Keratinocyte (primary cell): ENCODE results near the gene TSACC.

Experiments used
- EZH2 ChIP-seq: IDR thresholded peaks from one replicate; pipeline ENCODE4 v1.6.1; 2012; ENCODE audit warnings: inconsistent platforms, mild to moderate bottlenecking, low read length, moderate library complexity
- TF ChIP-seq, protein P1 (sequence below), 3 experiments: IDR thresholded peaks in 1 of 3; conservative IDR thresholded peaks in 1 of 3; optimal IDR thresholded peaks in 1 of 3; 2 replicates in 2 of 3; 3 replicates in 1 of 3; pipeline versions ENCODE3 to v1.5.1; 2011; ENCODE audit warnings: low read length in 3 of 3, mild to moderate bottlenecking in 3 of 3, moderate library complexity in 2 of 3, control low read depth in 1 of 3, inconsistent platforms in 1 of 3; ENCODE audit not compliant: insufficient read depth in 2 of 3; ENCODE audit errors: extremely low read depth in 1 of 3

DNA sequence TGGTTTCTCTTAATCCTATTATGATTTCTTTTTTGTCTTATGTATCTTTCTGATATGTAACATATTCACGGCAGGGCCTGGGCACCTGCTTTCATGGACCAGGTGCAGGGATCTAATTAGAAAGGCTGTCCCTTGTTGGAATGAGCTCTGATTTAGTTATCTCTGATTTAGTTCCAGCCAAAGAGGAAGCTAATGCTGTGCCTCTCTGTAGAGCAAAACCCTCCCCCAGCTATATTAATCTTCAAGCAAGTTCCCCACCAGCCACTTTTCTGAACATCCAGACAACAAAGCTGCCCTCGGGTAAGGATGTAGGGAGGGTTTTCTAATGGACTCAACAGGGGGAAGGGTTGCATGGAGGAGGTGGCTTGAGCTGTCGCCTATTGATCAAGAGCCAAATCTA is 6.1 kb downstream of the TSACC start:
- TF ChIP-seq, protein P1, sequence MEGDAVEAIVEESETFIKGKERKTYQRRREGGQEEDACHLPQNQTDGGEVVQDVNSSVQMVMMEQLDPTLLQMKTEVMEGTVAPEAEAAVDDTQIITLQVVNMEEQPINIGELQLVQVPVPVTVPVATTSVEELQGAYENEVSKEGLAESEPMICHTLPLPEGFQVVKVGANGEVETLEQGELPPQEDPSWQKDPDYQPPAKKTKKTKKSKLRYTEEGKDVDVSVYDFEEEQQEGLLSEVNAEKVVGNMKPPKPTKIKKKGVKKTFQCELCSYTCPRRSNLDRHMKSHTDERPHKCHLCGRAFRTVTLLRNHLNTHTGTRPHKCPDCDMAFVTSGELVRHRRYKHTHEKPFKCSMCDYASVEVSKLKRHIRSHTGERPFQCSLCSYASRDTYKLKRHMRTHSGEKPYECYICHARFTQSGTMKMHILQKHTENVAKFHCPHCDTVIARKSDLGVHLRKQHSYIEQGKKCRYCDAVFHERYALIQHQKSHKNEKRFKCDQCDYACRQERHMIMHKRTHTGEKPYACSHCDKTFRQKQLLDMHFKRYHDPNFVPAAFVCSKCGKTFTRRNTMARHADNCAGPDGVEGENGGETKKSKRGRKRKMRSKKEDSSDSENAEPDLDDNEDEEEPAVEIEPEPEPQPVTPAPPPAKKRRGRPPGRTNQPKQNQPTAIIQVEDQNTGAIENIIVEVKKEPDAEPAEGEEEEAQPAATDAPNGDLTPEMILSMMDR (optimal IDR thresholded peaks at IDR 0.05 in 1 of 3, IDR thresholded peaks at IDR 0.05 in 1 of 3, conservative IDR thresholded peaks at IDR 0.05 in 1 of 3; ENCODE audit: extremely low read depth in 1 of 3, insufficient read depth in 2 of 3, low read length in 3 of 3), result no peak
- TF ChIP-seq EZH2, result no peak
